Upper lobe of left lung (tissue), 4 donors: ENCODE data around the gene ADH1C.
A peak's percentile ranks its signal among the peaks of the same experiment; 100 is the strongest.

Experiments used
- EP300 ChIP-seq, 4 donors: sonication (generic); formaldehyde crosslinking; IDR thresholded peaks; one replicate each; pipeline ENCODE4 v1.5.1; 2017; ENCODE audit warnings: antibody characterized with exemption in 4 of 4, control low read depth in 2 of 4
- POLR2A ChIP-seq, 4 donors: fragments of 450-650 bp; IDR thresholded peaks; one replicate each; pipeline ENCODE4 v1.5.1; 2016 to 2017; ENCODE audit warnings: antibody characterized with exemption in 4 of 4, mild to moderate bottlenecking in 2 of 4
- POLR2AphosphoS5 ChIP-seq, 2 donors: sonication (generic); formaldehyde crosslinking; IDR thresholded peaks; one replicate each; pipeline ENCODE4 v1.5.1; 2017; ENCODE audit warnings: antibody characterized with exemption in 2 of 2
- TF ChIP-seq, protein P1 (sequence below), 6 experiments: fragments of 450-650 bp in 4 of 6; fragments of 200-600 bp in 2 of 6; sonication (generic) in 2 of 6; IDR thresholded peaks; one replicate each; pipeline ENCODE4 v1.5.1; 2016 to 2019; ENCODE audit warnings: antibody characterized with exemption in 6 of 6

DNA sequence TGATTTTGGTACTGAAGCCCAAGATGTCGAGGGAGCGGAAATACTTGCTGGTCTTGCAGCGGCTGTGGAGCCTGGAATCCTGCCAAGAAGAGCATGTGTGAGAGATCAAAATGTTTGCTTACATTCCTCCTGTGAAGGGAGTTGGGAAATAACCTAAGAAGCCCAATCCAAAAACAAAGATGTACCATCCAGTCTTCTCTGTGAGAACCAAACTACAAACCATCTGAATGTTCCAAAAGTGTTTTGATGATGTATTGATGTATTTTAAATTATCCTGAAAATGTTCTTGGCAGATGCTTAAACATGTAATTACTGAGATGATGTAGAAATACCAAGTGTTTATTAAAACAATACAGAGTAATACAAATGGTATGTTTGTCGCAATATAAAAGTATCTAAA lies 51.6 kb downstream of the ADH1C start:
- TF ChIP-seq, protein P1, sequence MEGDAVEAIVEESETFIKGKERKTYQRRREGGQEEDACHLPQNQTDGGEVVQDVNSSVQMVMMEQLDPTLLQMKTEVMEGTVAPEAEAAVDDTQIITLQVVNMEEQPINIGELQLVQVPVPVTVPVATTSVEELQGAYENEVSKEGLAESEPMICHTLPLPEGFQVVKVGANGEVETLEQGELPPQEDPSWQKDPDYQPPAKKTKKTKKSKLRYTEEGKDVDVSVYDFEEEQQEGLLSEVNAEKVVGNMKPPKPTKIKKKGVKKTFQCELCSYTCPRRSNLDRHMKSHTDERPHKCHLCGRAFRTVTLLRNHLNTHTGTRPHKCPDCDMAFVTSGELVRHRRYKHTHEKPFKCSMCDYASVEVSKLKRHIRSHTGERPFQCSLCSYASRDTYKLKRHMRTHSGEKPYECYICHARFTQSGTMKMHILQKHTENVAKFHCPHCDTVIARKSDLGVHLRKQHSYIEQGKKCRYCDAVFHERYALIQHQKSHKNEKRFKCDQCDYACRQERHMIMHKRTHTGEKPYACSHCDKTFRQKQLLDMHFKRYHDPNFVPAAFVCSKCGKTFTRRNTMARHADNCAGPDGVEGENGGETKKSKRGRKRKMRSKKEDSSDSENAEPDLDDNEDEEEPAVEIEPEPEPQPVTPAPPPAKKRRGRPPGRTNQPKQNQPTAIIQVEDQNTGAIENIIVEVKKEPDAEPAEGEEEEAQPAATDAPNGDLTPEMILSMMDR (IDR thresholded peaks at IDR 0.05) = no peak
- no peak for TF ChIP-seq POLR2A (IDR thresholded peaks at IDR 0.05)
- peak; percentile 43 to 57 for TF ChIP-seq POLR2AphosphoS5 (IDR thresholded peaks at IDR 0.05)
- TF ChIP-seq EP300 (IDR thresholded peaks at IDR 0.05) = peak in 1 of 4 donors; percentile 14
